Heart right ventricle (tissue), 16 donors: ENCODE data around the gene PIK3C2G. TPM values are rescaled to one million over a fixed set of nuclear protein-coding genes. Genes with fewer than 3 reads are reported as not detected.

Experiments used
- ATAC-seq, 8 donors: fragments of 200-7000 bp; cut with Tn5 transposase; one replicate each; pipeline ENCODE4 v1.9.1; 2020; ENCODE audit warnings: mild to moderate bottlenecking in 8 of 8, moderate library complexity in 8 of 8, moderate number of reproducible peaks in 1 of 8
- DNase-seq, 2 donors: peaks; one replicate each; pipeline ENCODE4 v3.0.0-alpha.2; 2020
- H3K27ac ChIP-seq, 10 donors: fragments of 200-600 bp; sonication (generic) in 2 of 10; one replicate each; pipeline versions ENCODE4 v1.5.0 to v1.8.0; 2020 to 2022; ENCODE audit warnings: mild to moderate bottlenecking in 3 of 10
- H3K27me3 ChIP-seq, 7 donors: fragments of 200-600 bp; one replicate each; pipeline ENCODE4 v1.8.0; 2021 to 2022; ENCODE audit warnings: mild to moderate bottlenecking in 2 of 7
- H3K36me3 ChIP-seq, 9 donors: fragments of 200-600 bp; sonication (generic) in 1 of 9; one replicate each; pipeline versions ENCODE4 v1.5.0 to v1.8.0; 2020 to 2022; ENCODE audit warnings: mild to moderate bottlenecking in 2 of 9
- H3K4me1 ChIP-seq, 9 donors: fragments of 200-600 bp; sonication (generic) in 1 of 9; one replicate each; pipeline versions ENCODE4 v1.5.0 to v1.8.0; 2020 to 2022; ENCODE audit warnings: mild to moderate bottlenecking in 4 of 9
- H3K4me3 ChIP-seq, 10 donors: fragments of 200-600 bp; sonication (generic) in 2 of 10; one replicate each; pipeline versions ENCODE4 v1.5.0 to v1.8.0; 2020 to 2022; ENCODE audit warnings: mild to moderate bottlenecking in 7 of 10, moderate library complexity in 2 of 10
- H3K9me3 ChIP-seq, 11 donors: fragments of 200-600 bp in 10 of 11; sonication (generic) in 2 of 11; one replicate each; pipeline versions ENCODE4 v1.5.0 to v1.8.0; 2013 to 2022; ENCODE audit warnings: mild to moderate bottlenecking in 2 of 11, control low read depth in 1 of 11, moderate library complexity in 1 of 11
- WGBS, 2 donors: extraction: QIAGEN DNeasy Blood & Tissue Kit; methylation state at CpG; one replicate each; pipeline ENCODE4 v1.1.7; 2013; ENCODE audit warnings: inconsistent platforms in 1 of 2; 5-methylcytosine and 5-hydroxymethylcytosine counted together
- intact Hi-C, 10 donors: fragments of 100-400 bp; cut with DNase I; formaldehyde crosslinking; loops; one replicate each; pipeline versions ENCODE4 v1.11.1 to v1.14.2; 2022
- polyA plus RNA-seq, 2 donors: library from polyadenylated mRNA; stranded (reverse); fragments of 200-250 nt; gene quantifications; one replicate each; pipeline ENCODE4 v1.2.3, GENCODE V29; 2013
- total RNA-seq, 10 donors: library from RNA; stranded (reverse); fragmentation: NEBNext Ultra II Directional in 3 of 10; extraction: Animal tissue kit (Norgen Biotek cat#: 25700) in 3 of 10; gene quantifications; one replicate each; pipeline versions ENCODE4 v1.2.1 to v1.2.4, GENCODE V29; 2021 to 2023
- TF ChIP-seq, protein P1 (sequence below), 9 donors: fragments of 200-600 bp; sonication (generic) in 2 of 9; IDR thresholded peaks; one replicate each; pipeline versions ENCODE4 v1.5.0 to v1.8.0; 2021 to 2022; ENCODE audit warnings: antibody characterized with exemption in 9 of 9, mild to moderate bottlenecking in 5 of 9, moderate library complexity in 1 of 9
- donor health status: Arrhythmogenic right ventricular cardiomyopathy.
- donor health status: ischemic (EF 13 %, LVEDD 7.1; RV severe dilation, severe dysfunction).
- donor health status: healthy with polysubstance abuse.
- donor health status: DM: no; HTN: yes; CAD: no.
- donor health status: DM: no; HTN: no; CAD: no.
- donor health status: ischemic (EF 25% LVEDD 6.9; RV normal size, moderate dysfunction).
- donor health status: ischemic (EF 25% LVEDD 5.7; RV mildly dilated, moderate dysfunction).
- donor health status: healthy.
- donor health status: DM: yes; HTN: yes; CAD: no.
- donor health status: Ischemic cardiomyopathy.
- donor health status: ischemic (EF 35%, LVEDD 5.7; RV mildly dilated, moderate dysfunction).
- donor health status: nonischemic (EF 11% LVEDD 7.7; RV severe dilation, severe dysfunction).
- donor health status: DM: yes; HTN: yes; CAD: no.
- donor health status: PGD.
- donor health status: ischemic (EF 29% LVEDD 5.4; RV normal size, mild dysfunction).
- donor health status: nonischemic (EF 23%, LVEDD 6.1; RV moderate dilation, normal function).

PIK3C2G gene
- total and polyA plus RNA-seq, 12 donors = not detected

- ATAC-seq (no peak), DNase-seq (no peak)
- Histone ChIP-seq H3K4me3 (no peak overlapping the region), H3K27me3 (no peaks in the 10 kb centered on the region), H3K36me3 (no peaks in the 10 kb centered on the region), H3K4me1 (peaks cover 0 to 6% (median 0%) of the 10 kb centered on the region in 9 donors), H3K27ac (no peak overlapping the region), H3K9me3 (no peaks in the 10 kb centered on the region)
- TF ChIP-seq, protein P1, sequence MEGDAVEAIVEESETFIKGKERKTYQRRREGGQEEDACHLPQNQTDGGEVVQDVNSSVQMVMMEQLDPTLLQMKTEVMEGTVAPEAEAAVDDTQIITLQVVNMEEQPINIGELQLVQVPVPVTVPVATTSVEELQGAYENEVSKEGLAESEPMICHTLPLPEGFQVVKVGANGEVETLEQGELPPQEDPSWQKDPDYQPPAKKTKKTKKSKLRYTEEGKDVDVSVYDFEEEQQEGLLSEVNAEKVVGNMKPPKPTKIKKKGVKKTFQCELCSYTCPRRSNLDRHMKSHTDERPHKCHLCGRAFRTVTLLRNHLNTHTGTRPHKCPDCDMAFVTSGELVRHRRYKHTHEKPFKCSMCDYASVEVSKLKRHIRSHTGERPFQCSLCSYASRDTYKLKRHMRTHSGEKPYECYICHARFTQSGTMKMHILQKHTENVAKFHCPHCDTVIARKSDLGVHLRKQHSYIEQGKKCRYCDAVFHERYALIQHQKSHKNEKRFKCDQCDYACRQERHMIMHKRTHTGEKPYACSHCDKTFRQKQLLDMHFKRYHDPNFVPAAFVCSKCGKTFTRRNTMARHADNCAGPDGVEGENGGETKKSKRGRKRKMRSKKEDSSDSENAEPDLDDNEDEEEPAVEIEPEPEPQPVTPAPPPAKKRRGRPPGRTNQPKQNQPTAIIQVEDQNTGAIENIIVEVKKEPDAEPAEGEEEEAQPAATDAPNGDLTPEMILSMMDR (IDR thresholded peaks at IDR 0.05) = no peak
- 91 to 92% methylated on average over 2 of the region's 2 CpGs for WGBS, 2 donors
- intact Hi-C loops = loop anchor here in 2 of 10 donors (2.0 to 5.0 kb wide), 2 partner anchors 70 to 179 kb away; no protein-coding TSS in a partner anchor
Observed at GRCh38 chr12:18320976-18321375, 59.7 kb downstream of the PIK3C2G start.

- ATAC-seq = no peak
- intact Hi-C loops = loop anchor here in 1 of 10 donors (5.0 kb wide), 1 partner anchor 181 kb away; no protein-coding TSS in a partner anchor
- TF ChIP-seq, protein P1 (IDR thresholded peaks at IDR 0.05) = no peak
Observed at GRCh38 chr12:18323159-18323558, 61.8 kb downstream of the PIK3C2G start.

DNA sequence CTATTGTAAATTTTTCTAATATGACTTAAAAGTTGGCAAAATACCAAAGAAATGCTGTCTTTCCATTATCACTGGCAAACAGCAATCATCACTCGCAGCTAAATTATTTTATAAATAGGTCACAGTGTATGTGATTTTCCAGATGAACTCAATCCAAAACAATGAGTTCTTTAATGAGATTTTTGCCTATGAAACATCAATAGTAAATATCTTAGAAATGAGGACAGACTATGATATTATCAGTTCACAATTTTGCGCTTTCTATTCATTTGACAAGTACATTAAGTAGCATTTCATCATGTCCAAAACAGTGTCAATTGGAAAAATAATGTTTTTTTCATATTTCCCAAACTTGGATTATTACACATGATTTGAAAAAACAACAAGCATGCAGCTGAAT, 65.7 kb downstream of the PIK3C2G start:
- Histone ChIP-seq H3K27me3 (no peaks in the 10 kb centered on the region), H3K4me3 (no peak overlapping the region), H3K36me3 (no peaks in the 10 kb centered on the region), H3K4me1 (peaks cover 0 to 4% (median 0%) of the 10 kb centered on the region in 9 donors), H3K9me3 (no peaks in the 10 kb centered on the region), H3K27ac (no peak overlapping the region)
- ATAC-seq (no peak), DNase-seq (no peak)
- TF ChIP-seq, protein P1 (IDR thresholded peaks at IDR 0.05) = no peak
- 44% methylated on average over 2 of the region's 2 CpGs for WGBS, 2 donors
- intact Hi-C loops = no loop called here

More at GRCh38 chr12:18323159-18323558, 61.8 kb downstream of the PIK3C2G start:
- Histone ChIP-seq H3K27me3 (no peaks in the 10 kb centered on the region), H3K9me3 (no peaks in the 10 kb centered on the region), H3K36me3 (no peaks in the 10 kb centered on the region), H3K27ac (no peak overlapping the region), H3K4me3 (no peak overlapping the region), H3K4me1 (peaks cover 0 to 6% (median 0%) of the 10 kb centered on the region in 9 donors)
- DNase-seq = no peak

DNA sequence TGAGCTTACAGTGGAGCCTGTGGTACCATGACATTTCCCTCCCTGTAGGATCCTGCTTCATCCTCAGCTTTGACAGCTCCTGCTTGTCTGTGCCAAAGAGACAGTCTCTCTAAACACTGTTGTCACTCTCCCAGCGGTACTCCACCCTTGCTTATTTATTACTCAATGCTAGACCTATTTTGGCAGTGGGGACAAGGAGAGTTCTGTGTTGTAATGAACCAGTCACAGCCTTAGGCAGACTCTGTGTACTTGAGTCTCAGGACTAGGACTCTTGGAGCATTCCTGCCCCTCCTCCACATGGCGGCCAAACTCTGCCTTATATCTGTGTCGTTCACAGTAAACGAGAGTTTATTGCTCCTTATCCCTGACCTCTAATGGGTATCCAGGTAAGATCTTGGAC, 70.9 kb downstream of the PIK3C2G start:
- intact Hi-C loops = no loop called here
- Histone ChIP-seq H3K36me3 (no peaks in the 10 kb centered on the region), H3K9me3 (no peaks in the 10 kb centered on the region), H3K27me3 (no peaks in the 10 kb centered on the region), H3K4me1 (peaks cover 0 to 4% (median 0%) of the 10 kb centered on the region in 9 donors), H3K4me3 (no peak overlapping the region), H3K27ac (no peak overlapping the region)
- DNase-seq = peak in 1 of 2 donors; percentile 10
- ATAC-seq = peak in 6 of 8 donors; percentile 35 to 99 (median 68)
- TF ChIP-seq, protein P1 (IDR thresholded peaks at IDR 0.05) = no peak
- 61 to 69% methylated on average over 4 of the region's 4 CpGs for WGBS, 2 donors
